K562 (cell line): ENCODE measurements around the gene HEPHL1. TPM values are rescaled to one million over a fixed set of nuclear protein-coding genes. Genes with fewer than 3 reads are reported as not detected.

Experiments
- GABPB2 ChIP-seq: fragments of 250-450 bp; sonication (Bioruptor Pico); conservative IDR thresholded peaks from 2 replicates; pipeline ENCODE4 v1.5.1; 2021; ENCODE audit warnings: mild to moderate bottlenecking
- polyA plus RNA-seq, 8 experiments: library from polyadenylated mRNA; depleted of rRNA in 4 of 8; stranded (reverse) in 5 of 8; unstranded in 3 of 8; fragments of >200 nt; fragmentation: Nextera tagmentation in 2 of 8; fragmentation: Illumina TruSeq in 1 of 8; extraction: Ambion mirVana in 2 of 8; extraction: Trizol in 1 of 8; gene quantifications; 2 replicates each; pipeline versions ENCODE4 v1.2.1 to v1.2.3, GENCODE V29; 2011 to 2014; ENCODE audit warnings: inconsistent platforms in 1 of 8, missing spikeins in 1 of 8
- total RNA-seq, 7 experiments: library from RNA; depleted of rRNA in 6 of 7; stranded (reverse); fragments of >200 nt in 6 of 7; fragmentation: Illumina TruSeq in 2 of 7; extraction: Trizol in 2 of 7; gene quantifications; 2 replicates each; pipeline versions ENCODE4 v1.2.1 to v1.2.3, GENCODE V29; 2011 to 2021; ENCODE audit warnings: low replicate concordance in 1 of 7
- TF ChIP-seq, protein P1 (sequence below): fragments of 250-450 bp; sonication (Bioruptor Pico); IDR thresholded peaks from 2 replicates; pipeline ENCODE4 v1.4.0; 2020
- TF ChIP-seq, protein P2 (sequence below): fragments of 250-450 bp; sonication (Bioruptor Pico); IDR thresholded peaks from 2 replicates; pipeline ENCODE4 v1.8.0; 2021; ENCODE audit warnings: moderate library complexity, mild to moderate bottlenecking, inconsistent platforms
- TF ChIP-seq, protein P3 (sequence below): IDR thresholded peaks from 3 replicates; pipeline ENCODE4 v1.6.1; 2011; ENCODE audit warnings: borderline replicate concordance, mild to moderate bottlenecking; ENCODE audit not compliant: insufficient read length, insufficient read depth
- TF ChIP-seq, protein P4 (sequence below): fragments of 200-600 bp; sonication (generic); IDR thresholded peaks from one replicate; pipeline ENCODE4 v1.6.1; 2012; ENCODE audit warnings: mild to moderate bottlenecking, low read depth, low read length, inconsistent platforms

HEPHL1 gene
- total and polyA plus RNA-seq, 9 of the 15 experiments (the other 6 are each of a cell fraction or from before 2014, with no cell fraction given): 0.01 TPM; not detected in 8

DNA sequence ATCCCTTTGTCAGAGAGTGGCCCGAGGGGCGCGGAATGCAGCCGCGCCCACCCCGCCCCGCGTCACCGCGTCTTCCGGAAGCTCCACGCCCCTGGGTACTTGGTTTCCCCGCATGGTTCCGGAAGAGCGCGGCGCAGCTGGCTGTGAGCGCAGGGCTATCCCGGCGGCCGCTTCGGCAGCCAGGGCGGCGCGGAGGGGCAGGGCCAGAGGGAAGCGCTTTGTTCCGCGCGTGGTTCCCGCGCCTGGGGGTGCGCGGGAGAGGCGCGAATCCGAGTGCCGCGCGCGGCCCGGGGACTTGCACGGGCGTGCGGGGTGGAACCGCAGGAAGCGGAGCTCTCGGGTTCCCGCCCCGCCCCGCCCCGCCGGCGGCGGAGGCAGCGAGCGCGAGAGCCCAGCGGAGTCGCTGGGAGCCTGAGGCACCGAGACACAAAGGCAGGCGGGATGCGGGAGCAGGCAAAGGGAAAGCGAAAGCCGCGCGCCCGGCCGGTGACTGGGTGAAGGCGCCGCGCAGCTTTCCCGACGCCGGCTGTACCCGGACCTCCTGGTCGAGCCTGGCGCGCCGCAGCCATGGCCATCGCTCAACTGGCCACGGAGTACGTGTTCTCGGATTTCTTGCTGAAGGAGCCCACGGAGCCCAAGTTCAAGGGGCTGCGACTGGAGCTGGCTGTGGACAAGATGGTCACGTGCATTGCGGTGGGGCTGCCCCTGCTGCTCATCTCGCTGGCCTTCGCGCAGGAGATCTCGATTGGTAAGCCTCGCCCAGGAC is 107.8 kb downstream of the HEPHL1 start, which contains the start of gene PANX1 (continued):
- TF ChIP-seq, protein P1, sequence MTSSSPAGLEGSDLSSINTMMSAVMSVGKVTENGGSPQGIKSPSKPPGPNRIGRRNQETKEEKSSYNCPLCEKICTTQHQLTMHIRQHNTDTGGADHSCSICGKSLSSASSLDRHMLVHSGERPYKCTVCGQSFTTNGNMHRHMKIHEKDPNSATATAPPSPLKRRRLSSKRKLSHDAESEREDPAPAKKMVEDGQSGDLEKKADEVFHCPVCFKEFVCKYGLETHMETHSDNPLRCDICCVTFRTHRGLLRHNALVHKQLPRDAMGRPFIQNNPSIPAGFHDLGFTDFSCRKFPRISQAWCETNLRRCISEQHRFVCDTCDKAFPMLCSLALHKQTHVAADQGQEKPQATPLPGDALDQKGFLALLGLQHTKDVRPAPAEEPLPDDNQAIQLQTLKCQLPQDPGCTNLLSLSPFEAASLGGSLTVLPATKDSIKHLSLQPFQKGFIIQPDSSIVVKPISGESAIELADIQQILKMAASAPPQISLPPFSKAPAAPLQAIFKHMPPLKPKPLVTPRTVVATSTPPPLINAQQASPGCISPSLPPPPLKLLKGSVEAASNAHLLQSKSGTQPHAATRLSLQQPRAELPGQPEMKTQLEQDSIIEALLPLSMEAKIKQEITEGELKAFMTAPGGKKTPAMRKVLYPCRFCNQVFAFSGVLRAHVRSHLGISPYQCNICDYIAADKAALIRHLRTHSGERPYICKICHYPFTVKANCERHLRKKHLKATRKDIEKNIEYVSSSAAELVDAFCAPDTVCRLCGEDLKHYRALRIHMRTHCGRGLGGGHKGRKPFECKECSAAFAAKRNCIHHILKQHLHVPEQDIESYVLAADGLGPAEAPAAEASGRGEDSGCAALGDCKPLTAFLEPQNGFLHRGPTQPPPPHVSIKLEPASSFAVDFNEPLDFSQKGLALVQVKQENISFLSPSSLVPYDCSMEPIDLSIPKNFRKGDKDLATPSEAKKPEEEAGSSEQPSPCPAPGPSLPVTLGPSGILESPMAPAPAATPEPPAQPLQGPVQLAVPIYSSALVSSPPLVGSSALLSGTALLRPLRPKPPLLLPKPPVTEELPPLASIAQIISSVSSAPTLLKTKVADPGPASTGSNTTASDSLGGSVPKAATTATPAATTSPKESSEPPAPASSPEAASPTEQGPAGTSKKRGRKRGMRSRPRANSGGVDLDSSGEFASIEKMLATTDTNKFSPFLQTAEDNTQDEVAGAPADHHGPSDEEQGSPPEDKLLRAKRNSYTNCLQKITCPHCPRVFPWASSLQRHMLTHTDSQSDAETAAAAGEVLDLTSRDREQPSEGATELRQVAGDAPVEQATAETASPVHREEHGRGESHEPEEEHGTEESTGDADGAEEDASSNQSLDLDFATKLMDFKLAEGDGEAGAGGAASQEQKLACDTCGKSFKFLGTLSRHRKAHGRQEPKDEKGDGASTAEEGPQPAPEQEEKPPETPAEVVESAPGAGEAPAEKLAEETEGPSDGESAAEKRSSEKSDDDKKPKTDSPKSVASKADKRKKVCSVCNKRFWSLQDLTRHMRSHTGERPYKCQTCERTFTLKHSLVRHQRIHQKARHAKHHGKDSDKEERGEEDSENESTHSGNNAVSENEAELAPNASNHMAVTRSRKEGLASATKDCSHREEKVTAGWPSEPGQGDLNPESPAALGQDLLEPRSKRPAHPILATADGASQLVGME (CRISPR knock-in tag): no peak; the same call in 1 of the 2 replicates
- TF ChIP-seq, protein P2, sequence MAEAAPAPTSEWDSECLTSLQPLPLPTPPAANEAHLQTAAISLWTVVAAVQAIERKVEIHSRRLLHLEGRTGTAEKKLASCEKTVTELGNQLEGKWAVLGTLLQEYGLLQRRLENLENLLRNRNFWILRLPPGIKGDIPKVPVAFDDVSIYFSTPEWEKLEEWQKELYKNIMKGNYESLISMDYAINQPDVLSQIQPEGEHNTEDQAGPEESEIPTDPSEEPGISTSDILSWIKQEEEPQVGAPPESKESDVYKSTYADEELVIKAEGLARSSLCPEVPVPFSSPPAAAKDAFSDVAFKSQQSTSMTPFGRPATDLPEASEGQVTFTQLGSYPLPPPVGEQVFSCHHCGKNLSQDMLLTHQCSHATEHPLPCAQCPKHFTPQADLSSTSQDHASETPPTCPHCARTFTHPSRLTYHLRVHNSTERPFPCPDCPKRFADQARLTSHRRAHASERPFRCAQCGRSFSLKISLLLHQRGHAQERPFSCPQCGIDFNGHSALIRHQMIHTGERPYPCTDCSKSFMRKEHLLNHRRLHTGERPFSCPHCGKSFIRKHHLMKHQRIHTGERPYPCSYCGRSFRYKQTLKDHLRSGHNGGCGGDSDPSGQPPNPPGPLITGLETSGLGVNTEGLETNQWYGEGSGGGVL (CRISPR knock-in tag): no peak
- TF ChIP-seq, protein P3, sequence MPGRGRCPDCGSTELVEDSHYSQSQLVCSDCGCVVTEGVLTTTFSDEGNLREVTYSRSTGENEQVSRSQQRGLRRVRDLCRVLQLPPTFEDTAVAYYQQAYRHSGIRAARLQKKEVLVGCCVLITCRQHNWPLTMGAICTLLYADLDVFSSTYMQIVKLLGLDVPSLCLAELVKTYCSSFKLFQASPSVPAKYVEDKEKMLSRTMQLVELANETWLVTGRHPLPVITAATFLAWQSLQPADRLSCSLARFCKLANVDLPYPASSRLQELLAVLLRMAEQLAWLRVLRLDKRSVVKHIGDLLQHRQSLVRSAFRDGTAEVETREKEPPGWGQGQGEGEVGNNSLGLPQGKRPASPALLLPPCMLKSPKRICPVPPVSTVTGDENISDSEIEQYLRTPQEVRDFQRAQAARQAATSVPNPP: no peak
- no peak for TF ChIP-seq GABPB2 (CRISPR knock-in tag)
- TF ChIP-seq, protein P4, sequence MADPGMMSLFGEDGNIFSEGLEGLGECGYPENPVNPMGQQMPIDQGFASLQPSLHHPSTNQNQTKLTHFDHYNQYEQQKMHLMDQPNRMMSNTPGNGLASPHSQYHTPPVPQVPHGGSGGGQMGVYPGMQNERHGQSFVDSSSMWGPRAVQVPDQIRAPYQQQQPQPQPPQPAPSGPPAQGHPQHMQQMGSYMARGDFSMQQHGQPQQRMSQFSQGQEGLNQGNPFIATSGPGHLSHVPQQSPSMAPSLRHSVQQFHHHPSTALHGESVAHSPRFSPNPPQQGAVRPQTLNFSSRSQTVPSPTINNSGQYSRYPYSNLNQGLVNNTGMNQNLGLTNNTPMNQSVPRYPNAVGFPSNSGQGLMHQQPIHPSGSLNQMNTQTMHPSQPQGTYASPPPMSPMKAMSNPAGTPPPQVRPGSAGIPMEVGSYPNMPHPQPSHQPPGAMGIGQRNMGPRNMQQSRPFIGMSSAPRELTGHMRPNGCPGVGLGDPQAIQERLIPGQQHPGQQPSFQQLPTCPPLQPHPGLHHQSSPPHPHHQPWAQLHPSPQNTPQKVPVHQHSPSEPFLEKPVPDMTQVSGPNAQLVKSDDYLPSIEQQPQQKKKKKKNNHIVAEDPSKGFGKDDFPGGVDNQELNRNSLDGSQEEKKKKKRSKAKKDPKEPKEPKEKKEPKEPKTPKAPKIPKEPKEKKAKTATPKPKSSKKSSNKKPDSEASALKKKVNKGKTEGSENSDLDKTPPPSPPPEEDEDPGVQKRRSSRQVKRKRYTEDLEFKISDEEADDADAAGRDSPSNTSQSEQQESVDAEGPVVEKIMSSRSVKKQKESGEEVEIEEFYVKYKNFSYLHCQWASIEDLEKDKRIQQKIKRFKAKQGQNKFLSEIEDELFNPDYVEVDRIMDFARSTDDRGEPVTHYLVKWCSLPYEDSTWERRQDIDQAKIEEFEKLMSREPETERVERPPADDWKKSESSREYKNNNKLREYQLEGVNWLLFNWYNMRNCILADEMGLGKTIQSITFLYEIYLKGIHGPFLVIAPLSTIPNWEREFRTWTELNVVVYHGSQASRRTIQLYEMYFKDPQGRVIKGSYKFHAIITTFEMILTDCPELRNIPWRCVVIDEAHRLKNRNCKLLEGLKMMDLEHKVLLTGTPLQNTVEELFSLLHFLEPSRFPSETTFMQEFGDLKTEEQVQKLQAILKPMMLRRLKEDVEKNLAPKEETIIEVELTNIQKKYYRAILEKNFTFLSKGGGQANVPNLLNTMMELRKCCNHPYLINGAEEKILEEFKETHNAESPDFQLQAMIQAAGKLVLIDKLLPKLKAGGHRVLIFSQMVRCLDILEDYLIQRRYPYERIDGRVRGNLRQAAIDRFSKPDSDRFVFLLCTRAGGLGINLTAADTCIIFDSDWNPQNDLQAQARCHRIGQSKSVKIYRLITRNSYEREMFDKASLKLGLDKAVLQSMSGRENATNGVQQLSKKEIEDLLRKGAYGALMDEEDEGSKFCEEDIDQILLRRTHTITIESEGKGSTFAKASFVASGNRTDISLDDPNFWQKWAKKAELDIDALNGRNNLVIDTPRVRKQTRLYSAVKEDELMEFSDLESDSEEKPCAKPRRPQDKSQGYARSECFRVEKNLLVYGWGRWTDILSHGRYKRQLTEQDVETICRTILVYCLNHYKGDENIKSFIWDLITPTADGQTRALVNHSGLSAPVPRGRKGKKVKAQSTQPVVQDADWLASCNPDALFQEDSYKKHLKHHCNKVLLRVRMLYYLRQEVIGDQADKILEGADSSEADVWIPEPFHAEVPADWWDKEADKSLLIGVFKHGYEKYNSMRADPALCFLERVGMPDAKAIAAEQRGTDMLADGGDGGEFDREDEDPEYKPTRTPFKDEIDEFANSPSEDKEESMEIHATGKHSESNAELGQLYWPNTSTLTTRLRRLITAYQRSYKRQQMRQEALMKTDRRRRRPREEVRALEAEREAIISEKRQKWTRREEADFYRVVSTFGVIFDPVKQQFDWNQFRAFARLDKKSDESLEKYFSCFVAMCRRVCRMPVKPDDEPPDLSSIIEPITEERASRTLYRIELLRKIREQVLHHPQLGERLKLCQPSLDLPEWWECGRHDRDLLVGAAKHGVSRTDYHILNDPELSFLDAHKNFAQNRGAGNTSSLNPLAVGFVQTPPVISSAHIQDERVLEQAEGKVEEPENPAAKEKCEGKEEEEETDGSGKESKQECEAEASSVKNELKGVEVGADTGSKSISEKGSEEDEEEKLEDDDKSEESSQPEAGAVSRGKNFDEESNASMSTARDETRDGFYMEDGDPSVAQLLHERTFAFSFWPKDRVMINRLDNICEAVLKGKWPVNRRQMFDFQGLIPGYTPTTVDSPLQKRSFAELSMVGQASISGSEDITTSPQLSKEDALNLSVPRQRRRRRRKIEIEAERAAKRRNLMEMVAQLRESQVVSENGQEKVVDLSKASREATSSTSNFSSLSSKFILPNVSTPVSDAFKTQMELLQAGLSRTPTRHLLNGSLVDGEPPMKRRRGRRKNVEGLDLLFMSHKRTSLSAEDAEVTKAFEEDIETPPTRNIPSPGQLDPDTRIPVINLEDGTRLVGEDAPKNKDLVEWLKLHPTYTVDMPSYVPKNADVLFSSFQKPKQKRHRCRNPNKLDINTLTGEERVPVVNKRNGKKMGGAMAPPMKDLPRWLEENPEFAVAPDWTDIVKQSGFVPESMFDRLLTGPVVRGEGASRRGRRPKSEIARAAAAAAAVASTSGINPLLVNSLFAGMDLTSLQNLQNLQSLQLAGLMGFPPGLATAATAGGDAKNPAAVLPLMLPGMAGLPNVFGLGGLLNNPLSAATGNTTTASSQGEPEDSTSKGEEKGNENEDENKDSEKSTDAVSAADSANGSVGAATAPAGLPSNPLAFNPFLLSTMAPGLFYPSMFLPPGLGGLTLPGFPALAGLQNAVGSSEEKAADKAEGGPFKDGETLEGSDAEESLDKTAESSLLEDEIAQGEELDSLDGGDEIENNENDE: no peak
